ENCODE results near the gene SCYGR4. TPM values are rescaled to one million over a fixed set of nuclear protein-coding genes. Genes with fewer than 3 reads are reported as not detected.

Gene SCYGR4
- total and polyA plus RNA-seq, 2 experiments from 2014 or later = not detected

DNA sequence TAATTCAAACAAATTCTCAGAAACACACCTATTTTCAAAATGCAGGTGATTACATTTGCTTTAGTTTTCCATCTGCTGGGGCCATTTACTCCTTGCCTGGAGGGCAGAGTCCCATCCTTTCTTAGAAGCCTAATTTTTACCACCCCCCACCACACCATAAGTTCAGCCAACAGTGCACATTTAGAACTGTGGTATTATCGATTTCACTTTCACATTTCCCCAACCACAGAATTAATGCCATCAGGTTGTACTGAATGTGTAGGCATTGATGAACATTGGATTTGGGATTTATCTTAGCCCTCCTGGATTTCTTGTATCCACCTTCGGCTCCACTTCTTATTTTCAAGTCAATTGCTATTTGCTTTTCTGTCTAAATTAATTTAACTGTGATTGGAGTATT lies 7.2 kb upstream of the SCYGR4 start:
- Histone ChIP-seq H3K27me3 (replicated peaks; ENCODE audit: insufficient read depth) (no peaks in the 10 kb centered on the region), H3K4me1 (ENCODE audit: insufficient read depth) (no peaks in the 10 kb centered on the region), H3F3A (ENCODE audit: insufficient read depth) (no peaks in the 10 kb centered on the region), H3K9ac (no peak overlapping the region), H3K4me3 (no peak overlapping the region), H3K9me3 (ENCODE audit: low read depth) (no peaks in the 10 kb centered on the region), H4K20me1 (ENCODE audit: insufficient read depth) (no peaks in the 10 kb centered on the region), H3K4me2 (ENCODE audit: unreplicated experiment) (no peak overlapping the region), H3K79me2 (ENCODE audit: insufficient read depth) (no peaks in the 10 kb centered on the region), H3K9me2 (ENCODE audit: insufficient read depth) (no peaks in the 10 kb centered on the region), H2AFZ (no peak overlapping the region), H3K27ac (no peak overlapping the region), H3K36me3 (ENCODE audit: low read depth) (no peaks in the 10 kb centered on the region)
- TF ChIP-seq EZH2phosphoT487 (IDR thresholded peaks at IDR 0.05; ENCODE audit: insufficient read depth, low read depth) (no peak), EZH2 (IDR thresholded peaks at IDR 0.05; ENCODE audit: insufficient read depth, poor library complexity, severe bottlenecking) (no peak)
- DNase-seq = no peak
- in situ Hi-C loops (cut with MboI) = no loop called here
- 68 to 73% methylated on average over 2 of the region's 2 CpGs for WGBS, 2 experiments (ENCODE audit: low coverage in 1 of 2, low lambda C conversion rate in 2 of 2, missing lambda C conversion rate in 2 of 2)

DNA sequence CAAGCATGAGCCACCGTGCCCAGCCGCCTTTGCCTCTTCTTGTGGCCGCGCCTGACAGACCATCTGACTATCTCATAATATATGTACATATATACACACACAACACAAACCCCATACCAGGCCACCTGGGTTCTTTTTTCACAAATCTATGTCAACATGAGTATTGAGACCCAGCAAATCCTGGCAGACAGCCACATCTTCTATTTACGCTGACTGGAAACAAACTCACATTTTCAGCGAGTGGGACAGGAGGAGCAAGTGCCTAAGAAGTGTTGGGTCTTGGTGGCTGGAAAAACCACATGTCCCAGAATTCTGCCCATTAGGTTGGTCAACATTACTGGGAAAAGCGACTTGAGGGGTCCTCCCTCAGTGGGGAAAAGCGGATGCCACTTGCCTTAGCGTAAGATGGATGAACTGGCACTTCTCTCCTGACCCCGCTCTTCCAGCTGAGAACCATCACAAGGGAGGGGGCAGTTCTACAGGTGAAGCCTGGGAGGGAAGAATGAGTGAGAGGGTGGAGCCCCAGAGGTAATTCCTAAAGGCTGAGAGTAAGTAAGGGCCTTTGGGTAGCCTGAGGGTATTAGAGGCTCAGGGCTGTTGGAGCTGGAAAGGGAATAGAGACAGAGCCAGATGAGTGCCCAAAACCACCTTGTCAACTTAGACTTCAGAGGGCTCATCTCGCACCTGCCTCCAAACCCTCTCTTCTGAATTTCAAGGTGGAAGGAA lies 4.6 kb upstream of the SCYGR4 start:
- H3K9me3 ChIP-seq (ENCODE audit: low read depth) = no peaks in the 10 kb centered on the region
- H2AFZ ChIP-seq = no peak overlapping the region
- no peaks in the 10 kb centered on the region for H3K9me2 ChIP-seq (ENCODE audit: insufficient read depth)
- H3K4me1 ChIP-seq (ENCODE audit: insufficient read depth) = no peaks in the 10 kb centered on the region
- no peaks in the 10 kb centered on the region for H3K36me3 ChIP-seq (ENCODE audit: low read depth)
- DNase-seq = no peak
- TF ChIP-seq EZH2 (IDR thresholded peaks at IDR 0.05; ENCODE audit: insufficient read depth, poor library complexity, severe bottlenecking) (no peak), EZH2phosphoT487 (IDR thresholded peaks at IDR 0.05; ENCODE audit: insufficient read depth, low read depth) (no peak)
- WGBS, 2 experiments (ENCODE audit: low coverage in 1 of 2, low lambda C conversion rate in 2 of 2, missing lambda C conversion rate in 2 of 2) = 81 to 83% methylated on average over 11 of the region's 11 CpGs
- no peak overlapping the region for H3K4me2 ChIP-seq (ENCODE audit: unreplicated experiment)
- no peaks in the 10 kb centered on the region for H3K27me3 ChIP-seq (replicated peaks; ENCODE audit: insufficient read depth)
- H3K9ac ChIP-seq = no peak overlapping the region
- in situ Hi-C loops (cut with MboI) = no loop called here
- no peaks in the 10 kb centered on the region for H3K79me2 ChIP-seq (ENCODE audit: insufficient read depth)
- H3K4me3 ChIP-seq = no peak overlapping the region
- H3F3A ChIP-seq (ENCODE audit: insufficient read depth) = no peaks in the 10 kb centered on the region
- H4K20me1 ChIP-seq (ENCODE audit: insufficient read depth) = no peaks in the 10 kb centered on the region
- no peak overlapping the region for H3K27ac ChIP-seq

DNA sequence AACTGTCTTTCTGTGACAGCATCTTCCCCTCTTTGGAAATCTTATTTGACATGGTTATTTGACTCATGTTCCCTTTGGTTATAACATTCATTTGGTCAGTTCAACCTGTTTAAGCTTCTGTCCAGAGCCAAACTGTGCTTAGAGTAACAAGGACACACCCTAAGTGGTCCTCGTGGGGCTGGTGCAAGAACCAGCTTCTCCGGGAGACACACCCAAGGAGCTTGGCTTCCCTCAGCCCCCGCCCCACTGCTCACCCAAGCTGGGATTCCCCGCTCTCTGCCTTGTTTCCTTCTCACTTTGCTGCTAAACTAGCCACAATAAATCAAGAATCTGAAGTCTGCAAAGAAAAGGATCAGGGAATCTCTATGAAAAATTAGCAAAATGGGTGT lies 4.0 kb upstream of the SCYGR4 start:
- 75 to 78% methylated on average over 4 of the region's 4 CpGs for WGBS, 2 experiments (ENCODE audit: low coverage in 1 of 2, low lambda C conversion rate in 2 of 2, missing lambda C conversion rate in 2 of 2)
- no peak for TF ChIP-seq EZH2 (IDR thresholded peaks at IDR 0.05; ENCODE audit: insufficient read depth, poor library complexity, severe bottlenecking)
- no peak for TF ChIP-seq EZH2phosphoT487 (IDR thresholded peaks at IDR 0.05; ENCODE audit: insufficient read depth, low read depth)

DNA sequence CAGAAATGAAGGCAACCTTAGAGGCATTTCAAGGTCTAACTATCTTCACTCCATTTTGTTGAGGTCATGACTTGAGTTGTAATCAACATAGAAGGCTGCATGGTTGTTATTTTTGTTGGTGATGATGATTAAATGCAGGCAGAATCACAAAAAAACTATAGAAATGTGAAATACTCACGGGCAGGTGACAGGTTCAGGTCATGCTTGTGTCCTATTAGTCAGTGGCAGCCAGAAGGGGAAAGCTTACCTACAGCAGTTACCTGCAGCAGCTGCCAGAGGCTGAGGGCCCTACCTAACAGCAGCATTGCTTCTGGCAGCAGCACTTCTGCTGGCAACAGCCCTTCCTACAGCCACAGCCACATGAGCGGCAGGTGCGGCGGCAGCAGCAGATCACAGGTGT lies 3.1 kb upstream of the SCYGR4 start:
- H3K9me3 ChIP-seq (ENCODE audit: low read depth) = no peaks in the 10 kb centered on the region
- no peak overlapping the region for H3K27ac ChIP-seq
- H3K4me3 ChIP-seq = no peak overlapping the region
- H3K4me1 ChIP-seq (ENCODE audit: insufficient read depth) = no peaks in the 10 kb centered on the region
- no peak overlapping the region for H3K4me2 ChIP-seq (ENCODE audit: unreplicated experiment)
- no peaks in the 10 kb centered on the region for H4K20me1 ChIP-seq (ENCODE audit: insufficient read depth)
- WGBS, 2 experiments (ENCODE audit: low coverage in 1 of 2, low lambda C conversion rate in 2 of 2, missing lambda C conversion rate in 2 of 2) = 30 to 81% methylated on average over 1 to 4 of the region's 4 CpGs
- in situ Hi-C loops (cut with MboI) = no loop called here
- DNase-seq = no peak
- TF ChIP-seq EZH2 (IDR thresholded peaks at IDR 0.05; ENCODE audit: insufficient read depth, poor library complexity, severe bottlenecking) = no peak
- no peak for TF ChIP-seq EZH2phosphoT487 (IDR thresholded peaks at IDR 0.05; ENCODE audit: insufficient read depth, low read depth)
- no peaks in the 10 kb centered on the region for H3K9me2 ChIP-seq (ENCODE audit: insufficient read depth)
- H3K79me2 ChIP-seq (ENCODE audit: insufficient read depth) = no peaks in the 10 kb centered on the region
- no peak overlapping the region for H3K9ac ChIP-seq
- no peak overlapping the region for H2AFZ ChIP-seq
- no peaks in the 10 kb centered on the region for H3K27me3 ChIP-seq (replicated peaks; ENCODE audit: insufficient read depth)
- no peaks in the 10 kb centered on the region for H3K36me3 ChIP-seq (ENCODE audit: low read depth)
- no peaks in the 10 kb centered on the region for H3F3A ChIP-seq (ENCODE audit: insufficient read depth)

More for the DNA sequence above, 4.0 kb upstream of the SCYGR4 start:
- Histone ChIP-seq H3F3A (ENCODE audit: insufficient read depth) (no peaks in the 10 kb centered on the region), H3K9me2 (ENCODE audit: insufficient read depth) (no peaks in the 10 kb centered on the region), H2AFZ (no peak overlapping the region), H3K79me2 (ENCODE audit: insufficient read depth) (no peaks in the 10 kb centered on the region), H3K4me2 (ENCODE audit: unreplicated experiment) (no peak overlapping the region), H4K20me1 (ENCODE audit: insufficient read depth) (no peaks in the 10 kb centered on the region), H3K27me3 (replicated peaks; ENCODE audit: insufficient read depth) (no peaks in the 10 kb centered on the region), H3K9me3 (ENCODE audit: low read depth) (no peaks in the 10 kb centered on the region), H3K9ac (no peak overlapping the region), H3K4me3 (no peak overlapping the region), H3K27ac (no peak overlapping the region), H3K4me1 (ENCODE audit: insufficient read depth) (no peaks in the 10 kb centered on the region), H3K36me3 (ENCODE audit: low read depth) (no peaks in the 10 kb centered on the region)
- no peak for DNase-seq
- in situ Hi-C loops (cut with MboI) = no loop called here

All from GM23248 (cell line).